ENCODE measurements around the gene MYT1.

- TF ChIP-seq REST (IDR thresholded peaks at IDR 0.05; ENCODE audit: borderline replicate concordance), result no peak
- no peak for TF ChIP-seq CTCF (IDR thresholded peaks at IDR 0.05; ENCODE audit: poor library complexity, severe bottlenecking)
- TF ChIP-seq EZH2 (IDR thresholded peaks at IDR 0.05; ENCODE audit: borderline replicate concordance, insufficient read depth, low read length, poor library complexity, severe bottlenecking), result no peak
- no peak for TF ChIP-seq MXI1 (conservative IDR thresholded peaks at IDR 0.05; ENCODE audit: poor library complexity, severe bottlenecking)
- TF ChIP-seq RAD21 (conservative IDR thresholded peaks at IDR 0.05), result no peak
- no peak for TF ChIP-seq TAF1 (IDR thresholded peaks at IDR 0.05; ENCODE audit: low read depth)
- no peak for TF ChIP-seq POLR2AphosphoS5 (IDR thresholded peaks at IDR 0.05)
- no peak for TF ChIP-seq SMC3 (conservative IDR thresholded peaks at IDR 0.05; ENCODE audit: poor library complexity)
- TF ChIP-seq EP300 (conservative IDR thresholded peaks at IDR 0.05; ENCODE audit: poor library complexity, severe bottlenecking), result no peak
These were observed 26.6 kb upstream of the MYT1 start for GRCh38 chr20:64137598-64138031.

Measured in neural cell (in vitro differentiated cells).